Calu3 (cell line): Measurements from ENCODE around the gene SMC5. TPM values are rescaled to one million over a fixed set of nuclear protein-coding genes. Genes with fewer than 3 reads are reported as not detected.

Experiments used
- BruUV-seq: library from RNA; stranded (reverse); fragments of 400-500 nt; replicated peaks from 2 replicates; lab custom pipeline; 2021; lab: Mats Ljungman, UMichigan
- CTCF ChIA-PET: fragments of 300-600 bp; sonication (Branson Sonifier 250); formaldehyde crosslinking; loops from one replicate; lab custom pipeline; 2022; ENCODE audit warnings: antibody characterized with exemption; lab: Charles Lee
- DNase-seq: peaks from one replicate; pipeline ENCODE4 v3.0.0; 2022
- H3K27ac Mint-ChIP-seq: one replicate; pipeline ENCODE4 v1.8.0; 2022; ENCODE audit warnings: mixed read lengths; ENCODE audit not compliant: unreplicated experiment
- H3K27me3 Mint-ChIP-seq: one replicate; pipeline ENCODE4 v1.8.0; 2022; ENCODE audit warnings: mixed read lengths; ENCODE audit not compliant: unreplicated experiment
- H3K36me3 Mint-ChIP-seq: one replicate; pipeline ENCODE4 v1.8.0; 2022; ENCODE audit warnings: mild to moderate bottlenecking, moderate library complexity, mixed read lengths; ENCODE audit not compliant: insufficient read depth, unreplicated experiment
- H3K4me1 Mint-ChIP-seq: one replicate; pipeline ENCODE4 v1.8.0; 2022; ENCODE audit warnings: mild to moderate bottlenecking, low read depth, mixed read lengths; ENCODE audit not compliant: unreplicated experiment
- H3K4me3 Mint-ChIP-seq: one replicate; pipeline ENCODE4 v1.8.0; 2022; ENCODE audit warnings: mild to moderate bottlenecking, low read depth, moderate library complexity, mixed read lengths; ENCODE audit not compliant: unreplicated experiment
- H3K9me3 Mint-ChIP-seq: one replicate; pipeline ENCODE4 v1.8.0; 2022; ENCODE audit warnings: low read depth, mixed read lengths; ENCODE audit not compliant: unreplicated experiment
- intact Hi-C: fragments of 100-400 bp; cut with micrococcal nuclease; formaldehyde crosslinking; loops from one replicate; pipeline ENCODE4 v1.10.0; 2022; ENCODE audit not compliant: unreplicated experiment
- total RNA-seq: library from RNA; stranded (reverse); gene quantifications from 2 replicates; pipeline ENCODE4 v1.2.3, GENCODE V29; 2022
- TF ChIP-seq, protein P1 (sequence below): fragments of 200-600 bp; IDR thresholded peaks from one replicate; pipeline ENCODE4 v1.8.0; 2022; ENCODE audit warnings: antibody characterized with exemption; ENCODE audit not compliant: unreplicated experiment

SMC5 gene
- total RNA-seq, 1 experiment from 2014 or later: 28.6 TPM

GRCh38 chr9:70291446-70291845, 32.7 kb downstream of the SMC5 start:
- H3K27ac Mint-ChIP-seq: no peak overlapping the region
- H3K4me1 Mint-ChIP-seq: peaks cover 21% of the 10 kb centered on the region
- TF ChIP-seq, protein P1, sequence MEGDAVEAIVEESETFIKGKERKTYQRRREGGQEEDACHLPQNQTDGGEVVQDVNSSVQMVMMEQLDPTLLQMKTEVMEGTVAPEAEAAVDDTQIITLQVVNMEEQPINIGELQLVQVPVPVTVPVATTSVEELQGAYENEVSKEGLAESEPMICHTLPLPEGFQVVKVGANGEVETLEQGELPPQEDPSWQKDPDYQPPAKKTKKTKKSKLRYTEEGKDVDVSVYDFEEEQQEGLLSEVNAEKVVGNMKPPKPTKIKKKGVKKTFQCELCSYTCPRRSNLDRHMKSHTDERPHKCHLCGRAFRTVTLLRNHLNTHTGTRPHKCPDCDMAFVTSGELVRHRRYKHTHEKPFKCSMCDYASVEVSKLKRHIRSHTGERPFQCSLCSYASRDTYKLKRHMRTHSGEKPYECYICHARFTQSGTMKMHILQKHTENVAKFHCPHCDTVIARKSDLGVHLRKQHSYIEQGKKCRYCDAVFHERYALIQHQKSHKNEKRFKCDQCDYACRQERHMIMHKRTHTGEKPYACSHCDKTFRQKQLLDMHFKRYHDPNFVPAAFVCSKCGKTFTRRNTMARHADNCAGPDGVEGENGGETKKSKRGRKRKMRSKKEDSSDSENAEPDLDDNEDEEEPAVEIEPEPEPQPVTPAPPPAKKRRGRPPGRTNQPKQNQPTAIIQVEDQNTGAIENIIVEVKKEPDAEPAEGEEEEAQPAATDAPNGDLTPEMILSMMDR: no peak
- H3K9me3 Mint-ChIP-seq: peaks cover 5% of the 10 kb centered on the region
- no peaks in the 10 kb centered on the region for H3K27me3 Mint-ChIP-seq
- DNase-seq: no peak
- intact Hi-C loops: no loop called here
- H3K36me3 Mint-ChIP-seq: peaks cover 16% of the 10 kb centered on the region
- BruUV-seq: no TSS peak
- no peak overlapping the region for H3K4me3 Mint-ChIP-seq
- CTCF ChIA-PET: no interaction called here

DNA sequence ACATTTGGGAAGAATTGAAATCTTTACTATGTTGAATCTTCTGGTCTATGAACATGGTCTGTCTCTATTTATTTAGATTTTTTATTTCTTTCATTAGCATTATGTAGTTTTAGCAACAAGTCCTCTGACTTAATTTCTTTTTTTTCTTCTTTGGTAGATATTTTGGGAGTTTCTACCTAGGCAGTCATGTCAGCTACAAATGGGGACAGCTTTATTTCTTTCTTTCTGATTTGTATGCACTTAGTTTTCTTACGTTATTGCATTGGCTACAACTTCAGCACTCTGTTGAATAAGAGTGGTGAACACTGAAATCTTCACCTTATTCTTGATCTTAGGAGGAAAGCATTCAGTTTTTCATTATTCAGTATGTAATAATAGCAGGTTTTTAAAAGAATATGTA, 33.5 kb downstream of the SMC5 start:
- TF ChIP-seq, protein P1: no peak
- BruUV-seq: no TSS peak
- peaks cover 12% of the 10 kb centered on the region for H3K36me3 Mint-ChIP-seq
- peaks cover 21% of the 10 kb centered on the region for H3K4me1 Mint-ChIP-seq
- no peak overlapping the region for H3K4me3 Mint-ChIP-seq
- intact Hi-C loops: no loop called here
- peaks cover 5% of the 10 kb centered on the region for H3K9me3 Mint-ChIP-seq
- H3K27ac Mint-ChIP-seq: no peak overlapping the region
- no peak for DNase-seq
- CTCF ChIA-PET: no interaction called here
- H3K27me3 Mint-ChIP-seq: no peaks in the 10 kb centered on the region

DNA sequence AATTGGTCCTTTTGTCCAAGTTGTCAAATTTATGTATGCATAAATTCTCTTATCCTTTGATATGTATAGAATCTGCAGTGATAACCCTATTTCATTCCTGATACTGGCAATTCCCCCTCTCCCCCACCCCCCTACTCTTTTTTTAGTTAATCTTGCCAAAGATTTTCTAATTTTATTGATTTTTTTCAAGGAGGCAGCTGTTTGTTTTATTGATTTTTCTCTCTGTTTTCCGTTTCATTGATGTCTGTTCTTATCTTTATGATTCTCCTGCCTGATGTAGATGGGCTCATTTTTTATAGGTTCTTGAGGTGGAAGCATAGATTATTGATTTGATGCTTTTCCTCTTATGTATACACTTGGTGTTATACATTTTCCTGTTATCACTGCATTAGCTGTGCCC, 34.4 kb downstream of the SMC5 start:
- no TSS peak for BruUV-seq
- DNase-seq: no peak
- TF ChIP-seq, protein P1: no peak
- Mint-ChIP-seq H3K4me1 (peaks cover 21% of the 10 kb centered on the region), H3K27ac (no peak overlapping the region), H3K4me3 (no peak overlapping the region), H3K36me3 (peaks cover 8% of the 10 kb centered on the region), H3K27me3 (no peaks in the 10 kb centered on the region), H3K9me3 (peaks cover 5% of the 10 kb centered on the region)
- intact Hi-C loops: no loop called here
- CTCF ChIA-PET: no interaction called here

DNA sequence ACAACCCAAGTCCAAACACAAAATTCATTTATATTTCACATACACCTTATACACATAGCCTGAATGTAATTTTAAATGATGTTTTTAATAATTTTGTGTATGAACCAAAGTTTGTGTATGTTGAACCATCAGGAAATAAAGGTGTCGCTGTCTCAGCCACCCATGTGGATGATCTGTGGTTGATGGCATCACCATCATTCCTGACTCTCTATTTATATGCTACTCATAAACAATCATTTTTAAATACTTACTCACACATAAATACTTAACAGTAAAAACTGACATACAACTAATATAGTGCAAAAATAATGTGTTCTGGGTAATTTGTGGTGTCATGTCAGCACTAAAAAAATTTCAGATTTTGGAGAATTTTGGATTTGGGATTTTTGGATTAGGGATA, 38.4 kb downstream of the SMC5 start:
- H3K4me3 Mint-ChIP-seq: no peak overlapping the region
- H3K27me3 Mint-ChIP-seq: no peaks in the 10 kb centered on the region
- peaks cover 21% of the 10 kb centered on the region for H3K4me1 Mint-ChIP-seq
- H3K36me3 Mint-ChIP-seq: peaks cover 7% of the 10 kb centered on the region
- BruUV-seq: no TSS peak
- TF ChIP-seq, protein P1: no peak
- peaks cover 5% of the 10 kb centered on the region for H3K9me3 Mint-ChIP-seq
- no peak overlapping the region for H3K27ac Mint-ChIP-seq
- intact Hi-C loops: no loop called here
- no peak for DNase-seq
- CTCF ChIA-PET: no interaction called here
